NCI-H345 treated with DMSO at 0.1 percent for 48 hours (cell line): Measurements from ENCODE around the gene TSPAN14.

Experiments
- DNase-seq: peaks from one replicate; lab custom pipeline; 2025; ENCODE audit not compliant: unreplicated experiment; lab: John Stamatoyannopoulos, UW

TSPAN14 gene

DNA sequence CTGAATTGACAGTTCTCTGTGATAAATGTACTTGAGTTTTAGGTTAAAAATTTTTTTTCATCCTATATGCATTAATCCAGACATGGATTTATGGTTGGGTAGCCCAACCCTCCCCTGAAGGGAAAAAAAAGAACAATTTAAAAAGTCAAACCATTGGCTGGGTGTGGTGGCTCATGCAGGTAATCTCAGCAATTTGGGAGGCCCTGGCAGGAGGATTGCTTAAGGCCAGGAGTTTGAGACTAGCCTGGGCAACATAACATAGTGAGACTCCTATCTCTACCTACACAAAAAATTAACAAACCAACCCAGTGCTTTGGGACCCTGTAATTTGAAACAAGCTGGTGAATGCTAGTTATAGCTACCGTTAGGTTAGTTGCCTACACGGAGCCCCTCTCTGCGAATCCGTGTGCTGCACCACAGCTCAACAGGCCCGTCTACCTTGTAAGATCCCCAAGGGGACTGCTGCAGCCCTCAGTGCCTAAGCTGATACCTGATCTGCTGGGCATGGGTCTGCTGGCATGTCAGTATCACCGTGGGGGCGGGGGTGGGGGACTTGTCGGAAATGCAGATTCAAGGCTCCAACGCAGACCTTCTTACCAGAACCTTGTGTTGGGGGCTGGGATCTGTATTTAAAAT lies 32.8 kb downstream of the TSPAN14 start:
- DNase-seq, result no peak

DNA sequence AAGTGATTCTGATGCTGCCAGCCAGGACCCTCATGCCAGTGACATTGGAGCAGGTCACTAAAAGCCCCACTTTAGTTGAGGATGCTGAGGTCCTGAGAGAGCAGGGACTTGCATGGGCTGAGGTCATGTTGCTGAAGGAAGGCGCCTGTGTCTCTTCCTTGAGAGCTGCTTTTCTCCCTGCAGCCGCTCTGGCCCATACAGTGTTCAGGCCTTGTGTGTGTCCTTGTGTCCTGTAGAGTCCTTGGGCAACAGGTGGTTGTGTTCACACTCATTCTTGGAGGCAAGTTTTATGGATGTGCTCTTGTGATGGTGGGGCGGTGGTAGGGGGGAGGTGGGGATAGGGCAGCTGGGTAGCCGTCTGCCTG lies 33.3 kb downstream of the TSPAN14 start:
- no peak for DNase-seq

DNA sequence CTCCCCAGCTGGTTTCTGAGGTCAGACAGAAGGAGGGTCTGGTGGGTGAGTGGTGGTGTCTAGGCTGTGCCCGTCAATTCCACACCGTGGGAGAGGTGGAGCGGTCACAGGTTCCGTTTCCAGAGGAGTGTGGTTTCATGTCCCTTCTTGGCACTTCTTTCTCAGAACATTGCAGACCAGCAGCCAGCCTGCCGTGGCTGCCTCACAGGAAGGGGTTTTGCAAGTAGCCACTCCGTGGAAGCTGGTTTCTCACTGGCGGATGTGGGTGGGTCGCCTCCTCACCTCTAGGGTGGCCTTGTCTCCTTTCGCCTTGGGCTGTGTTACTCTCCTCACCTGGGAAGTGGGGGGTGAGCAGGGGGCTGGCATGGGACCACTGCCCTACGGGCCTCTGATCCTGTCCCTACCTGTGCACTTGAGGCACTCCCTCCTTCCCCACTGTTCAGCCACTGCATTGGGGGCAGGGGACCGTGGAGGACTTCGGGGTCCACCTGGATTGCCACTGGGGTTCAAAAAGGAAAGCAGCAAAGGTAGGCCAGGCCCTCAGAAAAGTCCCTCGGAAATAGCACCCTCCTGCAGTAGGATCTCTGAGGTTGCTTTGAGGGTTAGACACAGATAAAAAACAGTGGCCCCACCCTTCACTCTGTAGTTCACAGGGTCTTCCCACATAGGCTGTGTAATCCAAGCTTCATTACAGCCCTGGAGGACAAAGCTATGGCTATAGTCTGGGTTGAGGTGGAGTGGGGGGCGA lies 33.9 kb downstream of the TSPAN14 start:
- no peak for DNase-seq

DNA sequence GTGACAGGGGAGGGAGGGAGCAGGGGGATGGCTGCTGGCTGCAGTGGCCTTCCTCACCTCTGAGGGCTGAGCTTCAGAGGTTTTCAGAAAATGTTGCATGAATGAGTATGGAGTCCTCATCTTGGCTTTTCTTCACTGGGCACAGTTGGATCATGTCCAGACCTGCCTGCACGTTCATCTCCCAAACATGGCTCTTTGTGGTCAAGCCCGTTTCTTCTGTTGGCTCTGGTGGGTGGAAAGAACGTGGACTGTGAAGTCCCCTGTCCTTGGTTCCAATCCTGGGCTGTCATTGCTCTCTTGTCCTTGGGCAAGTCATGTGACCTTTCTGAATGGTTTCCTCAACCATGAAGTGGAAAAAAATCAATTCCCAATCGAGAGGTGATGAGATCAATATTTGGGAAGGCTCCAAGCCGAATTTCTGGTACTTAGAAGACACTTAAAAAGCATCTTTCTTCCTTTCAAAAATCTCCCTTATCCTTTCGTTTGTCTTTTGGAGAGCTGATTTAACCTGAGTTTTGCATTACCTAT lies 34.5 kb downstream of the TSPAN14 start:
- DNase-seq, result no peak

DNA sequence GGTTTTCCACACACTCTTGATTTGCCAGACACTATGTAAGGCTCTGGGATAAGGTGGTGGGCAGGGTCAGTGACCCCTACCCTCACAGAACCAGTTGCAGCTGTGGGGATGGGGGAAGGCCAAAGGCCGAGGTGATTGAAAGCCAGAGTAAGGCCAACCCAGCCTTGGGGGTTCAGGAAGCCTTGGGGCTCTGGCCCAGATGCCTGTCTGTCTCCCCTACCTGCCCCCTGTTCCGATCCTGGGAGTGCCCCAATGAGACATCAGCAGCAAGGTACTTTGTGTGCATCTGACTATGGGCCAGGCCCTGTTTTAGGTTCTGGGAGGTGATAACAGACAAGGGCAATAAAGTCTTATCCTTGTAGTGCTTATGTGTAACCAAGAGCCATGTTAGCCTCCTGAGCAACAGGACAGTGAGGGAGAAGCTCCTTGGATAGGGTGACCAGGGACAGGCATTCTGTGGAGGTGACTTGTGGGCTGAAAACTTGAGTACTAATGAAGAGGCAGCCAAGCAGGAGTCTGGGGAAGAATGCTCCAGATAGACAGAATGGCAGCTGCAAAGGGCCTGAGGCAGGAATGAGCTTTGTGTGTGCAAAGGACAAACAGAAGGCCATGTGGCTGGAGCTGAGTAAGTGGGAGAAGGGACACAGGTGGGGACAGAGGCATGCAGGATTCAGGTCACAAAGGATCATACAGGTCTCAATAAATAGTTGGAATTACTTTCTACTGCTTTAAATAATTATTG lies 35.4 kb downstream of the TSPAN14 start:
- DNase-seq, result no peak

DNA sequence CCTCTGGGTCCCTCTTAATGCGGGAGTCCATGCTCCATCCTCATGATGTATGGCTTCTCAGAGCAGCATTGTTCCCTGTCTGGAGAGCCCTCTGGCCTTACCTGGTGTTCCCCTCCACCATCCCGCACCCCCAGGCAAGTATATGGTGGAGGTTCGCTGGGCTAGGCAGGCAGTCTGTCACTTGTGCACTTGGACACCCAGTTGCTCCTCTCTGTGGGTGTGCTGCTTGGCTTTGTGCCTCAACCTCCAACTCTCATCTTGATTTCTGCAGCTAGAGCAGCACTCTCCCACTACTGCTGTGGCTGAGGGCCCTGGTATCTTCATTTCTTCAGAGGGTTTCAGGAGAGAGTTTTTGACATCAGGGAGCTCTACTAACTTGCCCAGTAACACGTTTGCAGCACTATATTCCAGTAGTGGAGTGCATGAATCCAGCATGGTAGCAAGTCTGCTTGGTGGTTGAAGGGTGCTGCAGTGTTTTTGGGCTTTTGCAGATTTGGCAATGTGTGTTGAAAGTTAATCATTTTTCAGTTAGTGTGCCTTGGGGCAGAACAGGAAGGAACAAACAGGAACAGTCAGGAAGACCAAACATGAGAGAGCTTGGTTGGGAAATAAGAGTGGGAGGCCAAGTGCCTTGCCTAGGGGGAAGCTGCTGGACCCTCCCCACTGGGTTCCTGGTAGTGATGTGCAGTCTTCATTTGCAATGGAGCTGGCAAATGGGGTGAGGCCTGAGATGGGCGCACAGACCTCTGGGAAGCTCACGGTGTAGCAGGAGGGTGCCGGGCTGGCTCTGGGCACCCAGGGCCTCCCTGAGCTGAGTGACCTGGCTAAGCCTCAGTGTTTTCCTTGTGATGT lies 37.4 kb downstream of the TSPAN14 start:
- DNase-seq, result no peak

DNA sequence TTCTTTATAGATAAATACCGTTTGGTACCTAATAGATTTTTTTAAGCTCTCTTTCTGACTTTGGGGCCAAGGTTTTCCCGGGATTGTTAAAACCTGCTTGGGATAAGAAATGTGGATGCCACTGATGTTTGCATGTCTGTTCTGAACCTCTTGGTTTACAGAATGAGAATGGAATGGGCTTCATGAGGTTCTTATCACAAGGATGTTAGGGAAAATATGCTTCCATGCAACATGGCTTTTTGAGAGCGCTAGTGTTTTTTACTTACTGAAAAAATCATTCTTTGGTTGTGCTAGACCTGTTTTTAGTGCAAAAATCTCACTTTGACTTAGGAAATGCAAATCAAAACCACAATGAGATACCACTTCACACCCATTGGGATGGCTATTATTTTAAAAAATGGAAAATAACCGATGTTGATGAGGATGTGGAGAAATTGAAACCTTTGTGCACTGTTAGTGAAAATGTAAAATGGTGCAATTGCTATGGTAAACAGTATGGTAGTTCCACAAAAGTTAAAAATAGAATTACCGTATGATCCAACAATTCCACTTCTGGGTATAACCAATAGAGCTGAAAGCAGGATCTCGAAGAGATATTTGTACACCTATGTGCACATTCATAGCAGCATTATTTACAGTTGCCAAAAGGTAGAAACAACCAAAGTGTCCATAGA lies 38.9 kb downstream of the TSPAN14 start:
- DNase-seq, result no peak

DNA sequence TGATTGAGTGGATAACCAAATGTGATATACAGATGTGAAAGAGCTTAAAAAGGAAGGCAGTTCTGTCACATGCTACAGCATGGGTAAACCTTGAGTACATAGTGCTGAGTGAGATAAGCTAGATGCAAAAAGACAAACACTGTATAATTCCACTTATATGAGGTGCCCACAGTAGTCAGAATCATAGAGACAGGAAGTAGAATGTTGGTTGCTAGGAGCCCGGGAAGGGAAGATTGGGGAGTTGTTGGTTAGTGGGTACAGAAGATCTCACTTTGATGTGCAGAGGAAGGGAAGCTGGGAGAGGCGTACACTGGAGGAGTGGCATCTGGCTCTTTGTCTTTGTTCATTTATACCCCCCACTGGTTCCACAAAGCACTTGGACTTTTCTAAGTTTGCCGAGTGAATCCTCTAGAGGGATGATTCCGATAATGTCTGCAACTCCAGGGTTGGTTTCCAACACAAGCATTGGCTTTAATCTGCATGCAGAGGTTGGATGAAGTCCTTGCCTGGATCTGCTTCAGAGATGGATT lies 39.5 kb downstream of the TSPAN14 start:
- no peak for DNase-seq

DNA sequence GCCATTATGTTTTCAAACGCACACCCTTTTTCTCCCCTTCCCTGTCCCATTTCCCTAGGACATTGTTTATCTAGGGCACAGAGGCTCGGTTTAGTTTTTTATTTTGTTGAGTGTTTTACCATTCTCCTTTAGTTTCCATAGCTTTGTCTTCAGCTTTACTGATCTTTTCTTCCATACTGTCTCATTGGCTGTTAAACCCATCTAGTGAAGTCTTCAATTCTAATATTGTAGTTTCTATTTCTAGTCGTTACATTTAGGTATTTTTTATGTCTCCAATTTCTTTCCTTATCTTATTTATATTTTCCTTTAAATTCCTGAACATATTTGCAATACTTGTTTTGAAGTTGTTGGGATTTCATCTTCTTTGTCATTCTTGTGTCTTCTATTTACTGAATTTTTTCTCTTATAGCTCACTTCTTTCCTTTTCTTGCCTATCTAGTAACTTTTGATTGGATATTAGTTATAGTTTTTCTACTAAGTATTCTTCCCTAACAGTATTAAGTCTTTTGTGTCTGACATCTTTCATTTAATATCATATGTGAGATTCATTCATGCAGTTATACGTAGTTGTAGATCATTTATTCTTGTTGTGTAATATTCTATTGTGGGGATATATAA lies 42.6 kb downstream of the TSPAN14 start:
- DNase-seq, result no peak

DNA sequence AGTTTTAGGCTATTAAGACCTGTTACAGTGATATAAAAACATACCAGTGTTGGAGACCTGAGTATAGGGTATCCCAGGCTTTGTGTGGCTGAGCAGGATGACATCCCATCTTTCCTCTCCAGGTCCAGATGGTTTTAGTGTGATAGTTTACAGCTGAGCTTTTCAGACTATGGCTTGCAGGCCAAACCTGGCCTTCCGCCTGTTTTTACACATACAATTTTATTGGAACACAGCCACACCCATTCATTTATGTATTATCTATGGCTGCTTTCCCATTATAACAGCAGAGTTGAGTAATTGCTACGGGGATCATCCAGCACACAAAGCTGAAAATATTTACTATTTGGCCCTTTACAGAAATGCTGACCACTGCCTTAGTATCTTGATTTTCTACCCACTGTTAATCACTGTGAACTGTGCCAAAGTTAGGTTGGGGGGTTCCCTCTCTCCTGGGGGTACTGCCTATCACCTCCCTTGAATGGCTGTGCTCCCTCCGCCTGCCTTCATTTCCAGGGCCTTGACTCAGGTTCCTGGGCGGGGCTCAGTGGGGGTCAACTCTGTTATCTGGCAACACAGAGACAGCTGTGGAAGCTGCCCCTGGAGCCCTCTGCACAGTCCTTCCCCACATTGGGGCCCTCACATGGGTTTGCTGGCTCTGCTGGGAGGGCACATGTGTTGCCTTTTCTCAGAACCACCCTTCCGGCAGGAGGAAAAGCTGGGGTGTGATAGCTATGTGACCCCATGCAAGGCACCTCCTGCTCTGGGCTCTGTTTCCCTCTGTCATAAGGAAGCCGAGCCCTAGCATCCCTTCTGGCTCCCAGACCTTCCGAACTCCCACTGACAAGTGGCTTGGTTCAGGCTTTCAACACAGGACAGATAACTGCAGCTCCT lies 43.3 kb downstream of the TSPAN14 start:
- DNase-seq, result no peak

DNA sequence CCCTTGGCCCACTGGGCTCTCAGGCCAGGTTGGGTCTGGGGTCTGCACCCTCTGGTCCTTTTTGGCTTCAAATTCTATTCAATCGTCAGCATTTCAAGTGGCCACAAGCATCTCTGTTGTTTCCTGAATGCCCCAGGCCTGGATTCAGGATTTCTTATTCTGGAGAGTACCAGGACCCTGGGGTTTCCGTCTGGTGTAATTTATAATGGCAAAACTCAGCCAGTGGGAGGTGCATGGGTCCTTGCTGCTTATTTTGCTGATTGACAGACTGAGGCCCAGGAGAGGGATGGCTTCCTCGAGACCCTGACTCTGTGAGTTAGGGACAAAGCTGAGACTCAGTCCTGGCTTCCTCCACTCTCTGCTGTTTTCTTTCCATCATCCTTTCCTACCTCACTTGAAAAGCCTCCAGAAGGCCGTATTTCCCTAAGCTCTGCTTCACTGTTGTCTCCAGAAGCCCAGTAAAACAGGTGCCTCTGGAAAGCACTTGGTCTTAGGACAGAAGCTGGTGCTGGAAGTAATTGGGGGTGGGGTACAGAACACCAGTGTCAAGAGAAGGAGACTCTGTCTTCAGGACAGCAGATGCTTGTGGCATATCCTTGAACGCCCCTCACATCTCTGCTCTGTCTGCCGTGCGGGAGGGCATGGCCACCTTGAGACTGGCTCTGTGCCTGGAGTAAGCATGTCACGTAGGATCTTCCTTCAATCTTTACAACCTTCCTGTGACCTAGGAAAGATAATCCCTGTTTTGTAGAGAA lies 44.1 kb downstream of the TSPAN14 start:
- DNase-seq, result no peak

DNA sequence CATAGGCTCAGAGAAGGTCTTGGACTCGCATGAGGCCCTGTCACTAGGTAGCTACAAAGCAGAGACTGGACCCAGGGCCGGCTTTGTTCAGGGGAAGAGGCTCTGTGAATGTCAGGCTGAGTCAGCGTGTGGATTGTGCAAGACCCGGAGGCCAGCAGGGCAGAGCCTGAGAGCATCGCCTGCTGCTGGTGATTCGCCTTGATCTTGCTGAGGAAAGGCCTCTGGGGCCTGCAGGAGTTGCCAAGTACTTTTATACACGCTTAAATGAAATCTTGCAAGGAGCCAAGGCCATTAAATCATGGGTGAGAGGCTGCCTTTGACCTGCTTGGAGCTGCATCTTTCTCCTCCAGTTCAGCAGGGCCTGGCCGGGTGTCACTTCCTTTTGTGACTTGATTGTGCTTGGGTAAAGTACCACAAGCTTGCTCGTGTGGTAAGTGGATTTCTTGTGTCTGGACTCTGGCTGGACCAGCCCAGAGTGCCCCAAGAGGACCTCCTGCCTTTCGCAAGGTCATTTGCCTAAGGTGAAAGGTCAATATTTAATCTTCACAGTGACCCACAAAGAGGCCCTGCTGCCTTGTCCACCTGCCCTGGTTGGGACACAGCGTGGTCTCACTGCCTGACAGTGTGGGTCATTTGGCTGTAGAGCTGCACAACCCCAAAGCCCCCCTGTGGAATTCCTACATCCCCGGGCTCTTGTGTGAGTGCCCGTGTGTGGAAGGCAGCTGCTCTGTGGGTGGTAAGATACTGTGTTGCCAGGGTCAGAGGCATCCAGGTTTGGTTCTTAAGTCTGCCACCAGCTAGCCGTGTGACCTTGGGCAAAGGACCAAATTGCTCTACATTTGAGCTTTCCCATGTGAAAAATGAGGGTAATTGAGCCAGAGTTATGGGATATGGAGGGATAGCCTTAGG lies 45.0 kb downstream of the TSPAN14 start:
- DNase-seq, result no peak

DNA sequence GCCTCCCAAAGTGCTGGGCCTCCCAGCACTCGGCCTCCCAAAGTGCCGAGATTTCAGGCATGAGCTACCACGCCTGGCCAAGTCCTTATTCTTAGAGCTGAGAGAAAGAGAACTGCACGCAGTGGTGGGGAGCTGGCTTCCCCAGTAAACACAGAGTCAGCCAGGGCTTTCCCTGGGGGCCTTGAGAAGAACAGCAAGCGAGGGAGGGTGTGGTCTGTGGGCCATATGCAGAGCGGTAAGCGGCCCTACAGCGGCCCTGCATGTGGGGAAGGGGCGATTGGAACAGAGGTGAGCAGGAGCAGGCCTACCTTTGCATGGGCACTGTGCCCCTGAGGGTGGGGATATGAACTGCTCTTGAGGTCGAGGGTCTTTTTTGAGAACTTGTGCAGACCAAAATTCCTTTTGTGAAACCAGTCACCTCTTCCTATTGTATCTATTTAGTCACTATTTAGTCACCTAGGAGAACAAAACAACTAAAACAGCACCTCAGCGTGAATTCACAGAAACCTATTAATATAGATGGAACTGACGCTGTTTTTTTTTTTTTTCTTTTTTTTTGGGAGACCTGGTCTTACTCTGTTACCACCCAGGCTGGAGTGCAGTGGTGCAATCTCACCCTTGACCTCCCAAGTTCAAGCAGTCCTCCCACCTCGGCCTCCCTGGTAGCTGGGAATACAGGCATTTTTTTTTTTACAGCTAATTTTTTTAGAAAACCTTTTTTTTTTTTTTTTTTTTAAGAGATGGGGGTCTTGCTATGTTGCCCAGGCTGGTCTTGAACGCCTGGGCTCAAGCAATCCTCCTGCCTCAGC lies 46.7 kb downstream of the TSPAN14 start:
- DNase-seq, result no peak

DNA sequence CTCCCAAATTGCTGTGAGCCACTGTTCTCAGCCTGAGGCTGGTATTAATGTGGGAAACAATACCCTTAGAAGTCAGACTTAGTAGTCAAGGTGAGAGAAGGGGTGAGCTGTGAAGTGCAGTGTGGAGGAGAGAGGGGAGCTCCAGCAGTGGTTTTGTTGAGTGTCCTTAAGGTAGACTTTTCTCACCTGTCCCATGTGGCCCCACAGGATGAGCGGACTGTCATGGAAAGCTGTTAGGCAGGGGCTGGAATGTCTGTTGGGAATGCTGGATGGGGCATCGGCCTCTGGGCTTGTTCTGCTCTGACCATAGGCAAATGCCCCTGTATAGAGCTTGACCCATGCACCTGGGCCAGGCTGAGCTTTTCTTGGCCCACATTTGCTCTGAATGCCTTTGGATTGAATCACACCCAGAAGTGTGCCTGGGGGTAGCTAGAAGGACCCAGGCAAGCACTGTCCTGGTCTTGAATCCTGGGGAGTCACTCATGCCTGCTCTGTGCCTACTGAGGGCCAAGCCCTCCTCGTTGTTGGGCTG lies 47.3 kb downstream of the TSPAN14 start:
- DNase-seq, result no peak

DNA sequence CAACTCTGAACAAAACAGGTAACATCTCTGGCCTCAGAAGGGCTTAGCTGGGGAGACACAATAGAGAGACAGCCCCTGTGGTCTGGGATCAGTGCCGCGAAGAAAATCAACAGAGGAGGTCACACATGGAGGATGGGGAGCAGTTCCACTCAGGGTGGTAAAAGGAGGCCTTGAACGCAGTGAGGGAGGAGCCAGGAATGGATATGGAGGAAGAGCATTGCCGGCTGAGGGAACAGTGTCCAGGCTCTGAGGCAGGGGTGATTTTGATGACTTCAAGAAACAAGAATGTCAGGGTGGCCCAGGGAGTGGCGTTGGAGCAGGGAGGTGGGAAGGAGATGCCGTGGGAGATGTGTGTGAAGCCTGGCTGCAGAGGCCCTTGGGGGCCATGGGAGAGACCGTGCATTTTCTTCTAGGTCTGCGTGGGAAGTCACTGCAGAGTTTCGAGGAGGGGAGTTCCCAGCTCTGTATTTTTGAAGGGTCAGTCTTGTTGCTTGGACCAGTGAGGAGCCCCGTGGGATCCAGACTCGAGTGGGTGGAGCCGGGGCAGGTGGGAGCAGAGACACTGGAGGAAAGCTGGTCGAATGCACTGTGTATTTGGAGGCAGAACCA lies 47.9 kb downstream of the TSPAN14 start:
- no peak for DNase-seq
